GM12878 (cell line): Measurements from ENCODE around the gene GGT1. TPM values are rescaled to one million over a fixed set of nuclear protein-coding genes. Genes with fewer than 3 reads are reported as not detected.

Experiments used
- BHLHE40 ChIP-seq, 2 experiments: fragments of 450-650 bp in 1 of 2; IDR thresholded peaks; 2 replicates each; pipeline ENCODE4 v1.6.1; 2011 to 2017; ENCODE audit warnings: low read depth in 2 of 2, borderline replicate concordance in 1 of 2, improper control_type of control experiment in 1 of 2, low read length in 1 of 2, mild to moderate bottlenecking in 1 of 2
- CHD1 ChIP-seq: IDR thresholded peaks from 2 replicates; pipeline ENCODE4 v1.6.1; 2012; ENCODE audit warnings: low read depth, low read length, improper control_type of control experiment
- E4F1 ChIP-seq: fragments of 450-650 bp; IDR thresholded peaks from 2 replicates; pipeline ENCODE4 v1.6.1; 2018; ENCODE audit warnings: borderline replicate concordance, mild to moderate bottlenecking; ENCODE audit not compliant: partially characterized antibody
- RELB ChIP-seq: fragments of 450-650 bp; IDR thresholded peaks from 2 replicates; pipeline ENCODE4 v1.6.1; 2017; ENCODE audit warnings: low read depth, mild to moderate bottlenecking, moderate library complexity
- SKIL ChIP-seq: fragments of 450-650 bp; IDR thresholded peaks from 2 replicates; pipeline ENCODE4 v1.6.1; 2017; ENCODE audit warnings: mild to moderate bottlenecking, low read depth, inconsistent platforms; ENCODE audit not compliant: poor library complexity, severe bottlenecking
- SPI1 ChIP-seq: IDR thresholded peaks from 2 replicates; pipeline ENCODE4 v1.6.1; 2011; ENCODE audit warnings: low read depth, mild to moderate bottlenecking, low read length, moderate library complexity, borderline replicate concordance; ENCODE audit not compliant: insufficient read depth
- SRF ChIP-seq, 2 experiments: IDR thresholded peaks; 2 replicates each; pipeline ENCODE4 v1.6.1; 2011; ENCODE audit warnings: low read depth in 2 of 2, low read length in 2 of 2, mild to moderate bottlenecking in 1 of 2, moderate library complexity in 1 of 2
- SUZ12 ChIP-seq: fragments of 200-600 bp; sonication (generic); IDR thresholded peaks from one replicate; pipeline ENCODE4 v1.6.1; 2018; ENCODE audit warnings: antibody characterized with exemption, mild to moderate bottlenecking; ENCODE audit not compliant: unreplicated experiment
- TBL1XR1 ChIP-seq: IDR thresholded peaks from 2 replicates; pipeline ENCODE4 v1.6.1; 2012; ENCODE audit warnings: low read depth, low read length, improper control_type of control experiment
- ZNF384 ChIP-seq: IDR thresholded peaks from 2 replicates; pipeline ENCODE4 v1.6.1; 2012; ENCODE audit warnings: low read depth, mild to moderate bottlenecking, low read length, improper control_type of control experiment, borderline replicate concordance
- polyA plus RNA-seq, 11 experiments: library from polyadenylated mRNA; depleted of rRNA in 4 of 11; unstranded in 6 of 11; stranded (reverse) in 5 of 11; fragments of >200 nt; fragmentation: Nextera tagmentation in 4 of 11; fragmentation: Illumina TruSeq in 1 of 11; extraction: Ambion mirVana in 4 of 11; extraction: Trizol in 1 of 11; gene quantifications; 1 replicate in 1 of 11; 2 replicates in 10 of 11; pipeline versions ENCODE4 v1.2.1 to v1.2.3, GENCODE V29; 2011 to 2016; ENCODE audit warnings: inconsistent platforms in 2 of 11, missing spikeins in 2 of 11, low read depth in 1 of 11
- total RNA-seq, 4 experiments: library from RNA; depleted of rRNA in 3 of 4; stranded (reverse); fragments of >200 nt in 3 of 4; fragmentation: Illumina TruSeq in 1 of 4; extraction: Trizol in 1 of 4; gene quantifications; 2 replicates each; pipeline versions ENCODE4 v1.2.1 to v1.2.3, GENCODE V29; 2013 to 2021

GGT1 gene
- total and polyA plus RNA-seq, 10 of the 15 experiments (the other 5 are each of a cell fraction or from before 2014, with no cell fraction given): 0.47 to 26.6 (median 9.1) TPM

GRCh38 chr22:24554313-24555164, 48.5 kb upstream of the GGT1 start, which contains the start of gene GUCD1 (continued):
- no peak for TF ChIP-seq E4F1
- TF ChIP-seq SUZ12: no peak
- TF ChIP-seq SPI1: no peak
- TF ChIP-seq BHLHE40 (IDR thresholded peaks at IDR 0.05; ENCODE audit: borderline replicate concordance in 1 of 2, low read depth in 2 of 2, low read length in 1 of 2): no peak
- no peak for TF ChIP-seq SKIL
- TF ChIP-seq ZNF384: no peak
- TF ChIP-seq SRF (IDR thresholded peaks at IDR 0.05; ENCODE audit: low read depth in 2 of 2, low read length in 2 of 2): no peak
- peak; percentile 40; the same call in 1 of the 2 replicates for TF ChIP-seq RELB
- TF ChIP-seq TBL1XR1: no peak
- TF ChIP-seq CHD1: peak; percentile 78; the same call in 1 of the 2 replicates
